PC-9 (cell line): ENCODE measurements around the gene ARL6. TPM values are rescaled to one million over a fixed set of nuclear protein-coding genes. Genes with fewer than 3 reads are reported as not detected.

Source experiments
- BruUV-seq: library from RNA; stranded (reverse); fragments of 400-500 nt; replicated peaks from 2 replicates; lab custom pipeline; 2021; lab: Mats Ljungman, UMichigan
- CTCF ChIA-PET: fragments of 300-600 bp; sonication (Branson Sonifier 250); formaldehyde crosslinking; loops from one replicate; lab custom pipeline; 2022; ENCODE audit warnings: antibody characterized with exemption; lab: Charles Lee
- POLR2A ChIA-PET: fragments of 300-600 bp; sonication (Branson Sonifier 250); formaldehyde crosslinking; loops from one replicate; lab custom pipeline; 2022; ENCODE audit warnings: antibody characterized with exemption; ENCODE audit not compliant: unreplicated experiment; lab: Charles Lee
- DNase-seq, 2 experiments: peaks; one replicate each; pipeline versions ENCODE4 v3.0.0 to v3.0.0-alpha.2; 2015 to 2022; ENCODE audit warnings: mixed read lengths in 1 of 2
- H2AFZ ChIP-seq: fragments of 200-600 bp; sonication (generic); 2 replicates; pipeline ENCODE4 v1.8.1; 2017; ENCODE audit warnings: antibody characterized with exemption
- H3F3A ChIP-seq: fragments of 200-600 bp; sonication (generic); 2 replicates; pipeline ENCODE4 v1.8.1; 2017; ENCODE audit warnings: antibody characterized with exemption, mild to moderate bottlenecking, low read depth; ENCODE audit not compliant: insufficient read depth
- H3K27ac ChIP-seq: fragments of 200-600 bp; sonication (generic); 2 replicates; pipeline ENCODE4 v1.6.1; 2016; ENCODE audit warnings: mixed run types
- H3K27me3 ChIP-seq: fragments of 200-600 bp; sonication (generic); 2 replicates; pipeline ENCODE4 v1.6.1; 2016; ENCODE audit warnings: low read depth, mixed run types; ENCODE audit not compliant: insufficient read depth
- H3K36me3 ChIP-seq: fragments of 200-600 bp; sonication (generic); 2 replicates; pipeline ENCODE4 v1.6.1; 2016; ENCODE audit warnings: low read depth, mixed run types
- H3K4me1 ChIP-seq: fragments of 200-600 bp; sonication (generic); replicated peaks from 2 replicates; pipeline ENCODE4 v1.6.1; 2016; ENCODE audit warnings: mixed run types; ENCODE audit not compliant: insufficient read depth
- H3K4me2 ChIP-seq: fragments of 200-600 bp; sonication (generic); 2 replicates; pipeline ENCODE4 v1.6.1; 2017; ENCODE audit warnings: mixed run types
- H3K4me3 ChIP-seq: fragments of 200-600 bp; sonication (generic); 2 replicates; pipeline ENCODE4 v1.6.1; 2016; ENCODE audit warnings: mixed run types
- H3K79me2 ChIP-seq: fragments of 200-600 bp; sonication (generic); 2 replicates; pipeline ENCODE4 v1.6.1; 2017; ENCODE audit warnings: low read depth, mixed run types
- H3K9me2 ChIP-seq: fragments of 200-600 bp; sonication (generic); 2 replicates; pipeline ENCODE4 v1.8.1; 2017; ENCODE audit warnings: mild to moderate bottlenecking; ENCODE audit not compliant: insufficient read depth
- H3K9me3 ChIP-seq: fragments of 200-600 bp; sonication (generic); 2 replicates; pipeline ENCODE4 v1.8.1; 2016; ENCODE audit warnings: low read depth; ENCODE audit not compliant: insufficient read depth
- H4K20me1 ChIP-seq: fragments of 200-600 bp; sonication (generic); 2 replicates; pipeline ENCODE4 v1.8.1; 2017; ENCODE audit not compliant: insufficient read depth
- CTCF ChIP-seq: fragments of 200-600 bp; sonication (generic); conservative IDR thresholded peaks from 2 replicates; pipeline ENCODE4 v1.6.1; 2017; ENCODE audit warnings: mixed run types, antibody characterized with exemption, mild to moderate bottlenecking, moderate library complexity
- EZH2 ChIP-seq: fragments of 200-600 bp; sonication (generic); IDR thresholded peaks from 2 replicates; pipeline ENCODE4 v1.8.0; 2017; ENCODE audit warnings: antibody characterized with exemption, low read depth
- intact Hi-C: fragments of 100-400 bp; cut with micrococcal nuclease; formaldehyde crosslinking; loops from one replicate; pipeline ENCODE4 v1.10.0; 2022; ENCODE audit not compliant: unreplicated experiment
- total RNA-seq: library from RNA; stranded (reverse); gene quantifications from 2 replicates; pipeline ENCODE4 v1.2.3, GENCODE V29; 2021

ARL6 gene
- total RNA-seq, 1 experiment from 2014 or later = 14.6 TPM

- Histone ChIP-seq H3K4me1 (peaks cover 19% of the 10 kb centered on the region), H3K9me2 (no peaks in the 10 kb centered on the region), H3K79me2 (peaks cover 47% of the 10 kb centered on the region), H3K4me3 (no peak overlapping the region), H3K36me3 (no peaks in the 10 kb centered on the region), H3K9me3 (no peaks in the 10 kb centered on the region), H3K4me2 (no peak overlapping the region), H3F3A (peaks cover 11% of the 10 kb centered on the region; the same call in 1 of the 2 replicates), H3K27ac (no peak overlapping the region), H4K20me1 (no peaks in the 10 kb centered on the region), H2AFZ (no peak overlapping the region), H3K27me3 (no peaks in the 10 kb centered on the region)
- no peak for TF ChIP-seq EZH2
- no peak for TF ChIP-seq CTCF
- no TSS peak for BruUV-seq
- intact Hi-C loops = no loop called here
- ChIA-PET POLR2A (no interaction called here), CTCF (no interaction called here)
- no peak for DNase-seq
These were observed 60.5 kb downstream of the ARL6 start for GRCh38 chr3:97825101-97825500.

GRCh38 chr3:97827741-97828471 lies 63.3 kb downstream of the ARL6 start:
- no peak overlapping the region for H3K27ac ChIP-seq
- CTCF ChIA-PET = interaction anchor here (0.6 kb wide), 1 partner anchor 12 kb away, joined by 6 read pairs; no protein-coding TSS in a partner anchor

GRCh38 chr3:97829198-97829597 lies 64.6 kb downstream of the ARL6 start:
- H3K79me2 ChIP-seq = peaks cover 33% of the 10 kb centered on the region
- H3K4me3 ChIP-seq = no peak overlapping the region
- BruUV-seq = no TSS peak
- no peak overlapping the region for H3K27ac ChIP-seq
- no peaks in the 10 kb centered on the region for H3K9me2 ChIP-seq
- TF ChIP-seq CTCF (no peak), EZH2 (no peak)
- no peak for DNase-seq
- ChIA-PET POLR2A (interaction anchor here (0.6 kb wide), 1 partner anchor 43 kb away, joined by 8 read pairs; no protein-coding TSS in a partner anchor), CTCF (no interaction called here)
- peaks cover 3% of the 10 kb centered on the region; the same call in 1 of the 2 replicates for H3K9me3 ChIP-seq
- no peaks in the 10 kb centered on the region for H3F3A ChIP-seq
- no peak overlapping the region for H2AFZ ChIP-seq
- H3K4me1 ChIP-seq = no peaks in the 10 kb centered on the region
- no peaks in the 10 kb centered on the region for H4K20me1 ChIP-seq
- H3K4me2 ChIP-seq = no peak overlapping the region
- H3K27me3 ChIP-seq = no peaks in the 10 kb centered on the region
- intact Hi-C loops = no loop called here
- H3K36me3 ChIP-seq = no peaks in the 10 kb centered on the region

More at GRCh38 chr3:97827741-97828471, 63.3 kb downstream of the ARL6 start:
- BruUV-seq = no TSS peak
- peaks cover 11% of the 10 kb centered on the region for H3K4me1 ChIP-seq
- H4K20me1 ChIP-seq = no peaks in the 10 kb centered on the region
- 0 out of 2 replicates have a peak, but pooled peaks cover 1% of the 10 kb centered on the region for H3K9me3 ChIP-seq
- H3K79me2 ChIP-seq = peaks cover 46% of the 10 kb centered on the region
- H3K4me2 ChIP-seq = no peak overlapping the region
- H3K36me3 ChIP-seq = no peaks in the 10 kb centered on the region
- no peak overlapping the region for H3K4me3 ChIP-seq
- POLR2A ChIA-PET = no interaction called here
- H3K27me3 ChIP-seq = no peaks in the 10 kb centered on the region
- H3F3A ChIP-seq = no peaks in the 10 kb centered on the region
- no peaks in the 10 kb centered on the region for H3K9me2 ChIP-seq
- TF ChIP-seq EZH2 (no peak), CTCF (no peak)
- DNase-seq = no peak
- intact Hi-C loops = no loop called here
- no peak overlapping the region for H2AFZ ChIP-seq
